PC-9 (cell line): ENCODE measurements around the gene NFKB2.

Experiments used
- EZH2 ChIP-seq: fragments of 200-600 bp; sonication (generic); IDR thresholded peaks from 2 replicates; pipeline ENCODE4 v1.8.0; 2017; ENCODE audit warnings: antibody characterized with exemption, low read depth
- TF ChIP-seq, protein P1 (sequence below): fragments of 200-600 bp; sonication (generic); conservative IDR thresholded peaks from 2 replicates; pipeline ENCODE4 v1.6.1; 2017; ENCODE audit warnings: mixed run types, antibody characterized with exemption, mild to moderate bottlenecking, moderate library complexity

DNA sequence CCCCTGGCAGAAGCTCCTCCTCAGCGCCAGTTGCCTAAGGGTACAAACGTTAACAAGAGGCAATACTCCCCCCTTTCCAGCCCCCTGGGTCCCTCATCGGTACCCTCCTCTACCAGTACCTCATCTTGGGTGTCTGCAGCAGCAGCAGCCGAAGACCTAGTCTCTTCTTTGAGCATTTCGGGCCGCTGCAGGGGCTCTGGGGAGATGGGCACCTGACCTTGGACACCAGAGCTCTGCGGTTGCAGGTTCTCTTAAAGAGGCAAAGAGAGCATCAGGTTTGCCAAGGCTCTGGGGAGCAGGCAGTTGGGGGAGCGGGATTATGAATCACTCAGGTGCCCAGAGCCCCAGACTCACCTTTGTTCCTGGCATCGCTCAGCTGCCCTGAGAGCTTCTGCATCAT lies 28.6 kb downstream of the NFKB2 start:
- TF ChIP-seq EZH2 = no peak
- TF ChIP-seq, protein P1, sequence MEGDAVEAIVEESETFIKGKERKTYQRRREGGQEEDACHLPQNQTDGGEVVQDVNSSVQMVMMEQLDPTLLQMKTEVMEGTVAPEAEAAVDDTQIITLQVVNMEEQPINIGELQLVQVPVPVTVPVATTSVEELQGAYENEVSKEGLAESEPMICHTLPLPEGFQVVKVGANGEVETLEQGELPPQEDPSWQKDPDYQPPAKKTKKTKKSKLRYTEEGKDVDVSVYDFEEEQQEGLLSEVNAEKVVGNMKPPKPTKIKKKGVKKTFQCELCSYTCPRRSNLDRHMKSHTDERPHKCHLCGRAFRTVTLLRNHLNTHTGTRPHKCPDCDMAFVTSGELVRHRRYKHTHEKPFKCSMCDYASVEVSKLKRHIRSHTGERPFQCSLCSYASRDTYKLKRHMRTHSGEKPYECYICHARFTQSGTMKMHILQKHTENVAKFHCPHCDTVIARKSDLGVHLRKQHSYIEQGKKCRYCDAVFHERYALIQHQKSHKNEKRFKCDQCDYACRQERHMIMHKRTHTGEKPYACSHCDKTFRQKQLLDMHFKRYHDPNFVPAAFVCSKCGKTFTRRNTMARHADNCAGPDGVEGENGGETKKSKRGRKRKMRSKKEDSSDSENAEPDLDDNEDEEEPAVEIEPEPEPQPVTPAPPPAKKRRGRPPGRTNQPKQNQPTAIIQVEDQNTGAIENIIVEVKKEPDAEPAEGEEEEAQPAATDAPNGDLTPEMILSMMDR = no peak
